Retinal pigment epithelial cell (primary cell): Measurements from ENCODE around the gene PEX7.
"Not testable (repeated sequence)": the region's sequence is repeated elsewhere in the genome, so short reads cannot be mapped to it uniquely, and the experiment has no call there.

Source experiments
- DNase-seq: peaks from one replicate; pipeline ENCODE4 v3.0.0-alpha.2; 2010; ENCODE audit warnings: low read depth
- H3K4me3 ChIP-seq: 2 replicates; pipeline ENCODE4 v1.5.1; 2011; ENCODE audit warnings: mild to moderate bottlenecking, low read length, control low read depth, moderate library complexity
- TF ChIP-seq, protein P1 (sequence below): conservative IDR thresholded peaks from 2 replicates; pipeline ENCODE4 v1.5.1; 2011; ENCODE audit warnings: low read depth, low read length, control low read depth, inconsistent platforms

Gene PEX7

DNA sequence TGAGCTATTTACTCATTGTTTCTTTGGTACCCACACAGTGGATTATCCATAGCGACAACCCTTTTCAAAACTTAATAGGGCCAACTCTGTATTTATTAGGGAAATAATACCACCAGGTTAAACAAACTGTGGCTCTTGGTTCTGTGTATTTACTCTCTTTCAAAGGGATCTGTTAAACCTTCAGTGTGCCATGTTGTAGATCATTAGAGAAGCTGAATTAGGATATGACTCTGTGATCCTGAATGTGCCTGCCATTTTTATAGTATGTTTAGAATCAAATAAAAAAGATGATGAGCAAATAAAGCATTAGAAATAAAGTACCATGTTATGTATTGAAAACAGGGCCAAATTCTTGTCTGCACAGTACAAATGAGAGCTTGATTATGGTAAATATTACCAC lies 74.7 kb downstream of the PEX7 start:
- H3K4me3 ChIP-seq: no peak overlapping the region
- no peak for DNase-seq
- TF ChIP-seq, protein P1, sequence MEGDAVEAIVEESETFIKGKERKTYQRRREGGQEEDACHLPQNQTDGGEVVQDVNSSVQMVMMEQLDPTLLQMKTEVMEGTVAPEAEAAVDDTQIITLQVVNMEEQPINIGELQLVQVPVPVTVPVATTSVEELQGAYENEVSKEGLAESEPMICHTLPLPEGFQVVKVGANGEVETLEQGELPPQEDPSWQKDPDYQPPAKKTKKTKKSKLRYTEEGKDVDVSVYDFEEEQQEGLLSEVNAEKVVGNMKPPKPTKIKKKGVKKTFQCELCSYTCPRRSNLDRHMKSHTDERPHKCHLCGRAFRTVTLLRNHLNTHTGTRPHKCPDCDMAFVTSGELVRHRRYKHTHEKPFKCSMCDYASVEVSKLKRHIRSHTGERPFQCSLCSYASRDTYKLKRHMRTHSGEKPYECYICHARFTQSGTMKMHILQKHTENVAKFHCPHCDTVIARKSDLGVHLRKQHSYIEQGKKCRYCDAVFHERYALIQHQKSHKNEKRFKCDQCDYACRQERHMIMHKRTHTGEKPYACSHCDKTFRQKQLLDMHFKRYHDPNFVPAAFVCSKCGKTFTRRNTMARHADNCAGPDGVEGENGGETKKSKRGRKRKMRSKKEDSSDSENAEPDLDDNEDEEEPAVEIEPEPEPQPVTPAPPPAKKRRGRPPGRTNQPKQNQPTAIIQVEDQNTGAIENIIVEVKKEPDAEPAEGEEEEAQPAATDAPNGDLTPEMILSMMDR: no peak

DNA sequence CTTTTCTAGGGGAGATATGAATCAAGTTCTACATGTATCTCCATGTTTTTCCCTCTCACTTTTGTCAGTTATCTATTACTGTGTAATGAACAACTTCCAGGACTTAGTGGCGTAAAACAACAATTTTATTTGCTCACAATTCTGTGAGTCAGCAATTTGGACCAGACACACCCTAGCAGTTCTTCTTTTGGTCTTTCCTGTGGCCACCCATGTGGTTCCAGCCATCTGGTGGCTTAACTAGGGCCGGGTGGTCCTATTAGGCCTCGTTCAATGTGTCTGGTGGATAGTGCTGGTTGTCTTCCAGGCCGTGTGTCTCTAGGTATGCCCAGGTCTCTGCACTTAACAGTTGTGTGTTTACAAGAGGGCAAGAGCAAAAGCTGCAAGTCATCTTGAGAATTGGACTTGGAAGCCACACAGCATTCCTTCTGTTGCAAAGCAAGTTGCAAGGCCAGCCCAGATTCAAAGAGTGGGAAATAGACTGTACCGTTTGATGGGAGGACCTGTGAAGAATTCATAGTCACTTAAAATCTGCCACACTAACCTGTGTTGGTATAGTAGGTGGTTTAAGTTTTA lies 78.9 kb downstream of the PEX7 start:
- no peak overlapping the region for H3K4me3 ChIP-seq
- TF ChIP-seq, protein P1: no peak
- no peak for DNase-seq

DNA sequence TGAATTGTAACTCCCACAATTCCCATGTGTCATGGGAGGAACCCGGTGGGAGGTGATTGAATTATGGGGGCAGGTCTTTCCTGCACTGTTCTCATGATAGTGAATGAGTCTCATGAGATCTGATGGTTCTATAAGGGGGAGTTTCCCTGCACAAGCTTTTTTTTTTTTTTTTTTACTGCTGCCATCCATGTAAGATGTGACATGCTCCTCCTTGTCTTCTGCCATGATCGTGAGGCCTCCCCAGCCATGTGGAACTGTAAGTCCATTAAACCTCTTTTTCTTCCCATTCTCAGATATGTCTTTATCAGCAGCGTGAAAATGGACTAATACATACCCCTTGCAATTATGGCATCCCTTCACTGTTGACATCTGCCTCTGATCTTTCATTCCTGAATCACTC lies 82.1 kb downstream of the PEX7 start:
- not testable (repeated sequence) for H3K4me3 ChIP-seq, DNase-seq

DNA sequence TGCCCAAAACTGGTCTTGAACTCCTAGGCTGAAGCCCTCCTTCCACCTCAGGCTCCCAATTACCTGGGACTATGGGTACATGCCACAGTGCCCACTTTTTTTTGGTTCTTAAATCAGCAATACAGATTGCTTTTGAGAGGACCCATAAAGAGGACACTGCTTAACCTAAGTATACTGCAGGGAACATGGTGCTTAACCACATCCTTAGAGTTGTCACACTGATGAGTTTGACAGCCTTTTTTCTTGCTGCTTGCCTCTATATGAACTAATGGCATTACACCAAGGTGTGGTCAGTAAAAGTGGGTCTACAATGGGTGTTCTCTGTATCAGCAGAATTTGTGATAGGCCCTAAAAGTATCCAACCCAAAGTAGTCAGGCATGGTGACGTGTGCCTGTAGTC lies 92.6 kb downstream of the PEX7 start:
- TF ChIP-seq, protein P1: no peak
- no peak overlapping the region for H3K4me3 ChIP-seq
- DNase-seq: no peak

DNA sequence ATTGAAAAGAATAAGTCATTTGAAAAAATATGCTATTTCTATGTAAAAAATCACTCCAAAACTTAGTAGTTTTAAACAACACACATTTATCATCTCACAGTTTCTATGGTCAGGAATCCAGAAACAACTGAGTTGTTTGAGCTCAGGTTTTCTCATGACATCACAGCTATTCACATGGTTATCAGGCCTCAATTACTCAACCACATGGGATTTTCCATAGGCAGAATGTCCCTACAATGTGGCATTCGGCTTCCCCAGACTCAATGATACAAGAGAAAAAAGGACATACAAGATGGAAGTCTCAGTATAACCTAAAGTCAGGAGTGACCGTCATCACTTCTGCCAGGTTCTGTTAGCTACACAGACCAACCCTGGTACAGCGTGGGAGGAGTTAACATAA lies 96.3 kb downstream of the PEX7 start:
- TF ChIP-seq, protein P1: no peak
- no peak overlapping the region for H3K4me3 ChIP-seq
- DNase-seq: no peak

DNA sequence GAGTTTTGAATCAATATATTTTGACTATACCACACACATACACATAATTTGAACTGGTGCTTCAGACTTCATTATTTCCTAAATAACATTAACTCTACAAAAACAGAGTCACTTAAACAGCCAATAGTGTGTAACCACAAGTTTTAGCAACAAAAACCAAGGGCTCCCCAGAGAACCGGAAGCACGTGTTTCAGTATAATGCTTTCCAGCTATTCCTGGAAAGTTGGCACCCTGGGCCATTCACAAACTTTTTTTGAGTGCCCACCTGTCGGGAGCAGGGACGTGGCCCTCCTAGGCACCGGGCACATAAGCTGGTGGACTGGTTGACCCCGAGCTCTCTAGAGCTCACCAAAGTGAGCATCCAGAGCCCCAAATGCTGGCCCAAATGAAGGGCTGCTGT lies 97.8 kb downstream of the PEX7 start:
- TF ChIP-seq, protein P1: no peak
- no peak for DNase-seq
- H3K4me3 ChIP-seq: no peak overlapping the region

DNA sequence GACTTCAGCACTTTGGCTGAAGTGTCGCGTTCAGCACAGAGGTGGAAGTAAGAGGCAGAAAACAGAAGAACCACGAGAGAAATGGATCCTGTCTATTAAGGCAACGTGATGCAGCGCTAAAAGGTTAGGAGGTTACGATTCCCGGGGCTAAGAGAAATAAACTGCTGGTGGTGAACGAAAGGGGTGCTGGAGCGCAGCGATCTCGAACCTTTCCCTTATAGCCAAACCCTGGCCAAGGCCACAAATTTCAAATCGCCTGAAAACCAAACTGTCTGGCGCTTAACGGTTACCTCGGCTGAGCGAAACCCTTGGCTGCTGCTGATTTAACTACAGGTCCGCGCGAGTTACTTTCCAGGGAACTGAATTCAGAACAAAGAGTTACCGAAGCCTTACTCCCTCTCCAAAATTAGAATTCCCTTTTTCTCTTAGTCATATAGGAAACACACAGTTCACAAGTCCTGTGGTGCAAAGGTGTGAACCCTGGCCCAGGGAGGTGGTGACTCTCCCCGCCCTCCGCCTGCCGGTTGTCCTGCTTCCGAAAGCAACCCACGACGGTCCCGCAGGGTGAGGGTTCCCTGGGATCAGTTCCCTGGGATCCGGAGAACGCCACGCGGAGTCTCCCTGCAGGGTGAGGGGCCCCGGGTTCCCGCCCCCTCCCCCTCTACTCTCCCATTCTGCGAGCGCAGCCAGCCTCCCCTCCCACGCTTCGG lies 98.4 kb downstream of the PEX7 start:
- no peak for DNase-seq

More for the DNA sequence above, 98.4 kb downstream of the PEX7 start:
- peak overlapping the region; percentile 34 for H3K4me3 ChIP-seq
- TF ChIP-seq, protein P1: no peak
